Loucy (cell line): ENCODE results near the gene FLRT2.

Experiments used
- CTCF ChIP-seq: fragments of 200-600 bp; sonication (generic); conservative IDR thresholded peaks from 2 replicates; pipeline ENCODE4 v1.5.1; 2014; ENCODE audit warnings: mild to moderate bottlenecking, antibody characterized with exemption, low read length
- EZH2phosphoT487 ChIP-seq: fragments of 200-600 bp; IDR thresholded peaks from 2 replicates; pipeline ENCODE4 v1.6.1; 2018; ENCODE audit warnings: antibody characterized with exemption, mild to moderate bottlenecking, moderate library complexity, borderline replicate concordance

DNA sequence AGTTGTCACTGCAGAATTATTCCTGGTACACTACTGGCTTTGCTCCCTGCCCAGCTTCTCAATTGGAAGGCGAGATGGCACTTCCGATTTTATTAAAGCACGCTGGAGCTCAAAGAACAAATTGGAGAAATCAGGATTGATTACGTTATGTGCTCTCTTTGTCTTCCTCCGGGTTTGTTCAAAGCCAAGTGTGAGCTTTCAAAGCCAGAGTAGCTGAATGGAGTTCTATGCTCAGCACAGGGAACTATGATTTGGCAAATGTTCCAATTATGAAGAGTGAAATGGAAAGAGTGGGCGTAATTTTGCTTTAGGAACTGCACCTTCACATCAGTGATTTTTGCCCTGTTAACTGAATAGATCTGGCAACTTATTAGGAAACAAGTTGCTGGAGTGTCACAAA lies 72.4 kb downstream of the FLRT2 start:
- no peak for TF ChIP-seq CTCF
- TF ChIP-seq EZH2phosphoT487, result no peak
